Fibroblast of villous mesenchyme (primary cell): ENCODE data around the gene KLHL36. TPM values are rescaled to one million over a fixed set of nuclear protein-coding genes. Genes with fewer than 3 reads are reported as not detected.
A peak's percentile ranks its signal among the peaks of the same experiment; 100 is the strongest.

Source experiments
- DNase-seq: peaks from one replicate; pipeline ENCODE4 v3.0.0-alpha.2; 2010; ENCODE audit warnings: low read depth
- H3K4me3 ChIP-seq: 2 replicates; pipeline ENCODE4 v1.5.1; 2011; ENCODE audit warnings: low read depth, mild to moderate bottlenecking, low read length
- total RNA-seq: library from RNA; depleted of rRNA; stranded (reverse); fragments of >200 nt; gene quantifications from 2 replicates; pipeline ENCODE4 v1.2.3, GENCODE V29; 2012
- TF ChIP-seq, protein P1 (sequence below): IDR thresholded peaks from 2 replicates; pipeline ENCODE4 v1.5.1; 2012; ENCODE audit warnings: low read depth, mild to moderate bottlenecking, low read length; ENCODE audit not compliant: insufficient read depth

The KLHL36 gene
- total RNA-seq: 66.7 and 71.7 TPM in 2 replicates

DNA sequence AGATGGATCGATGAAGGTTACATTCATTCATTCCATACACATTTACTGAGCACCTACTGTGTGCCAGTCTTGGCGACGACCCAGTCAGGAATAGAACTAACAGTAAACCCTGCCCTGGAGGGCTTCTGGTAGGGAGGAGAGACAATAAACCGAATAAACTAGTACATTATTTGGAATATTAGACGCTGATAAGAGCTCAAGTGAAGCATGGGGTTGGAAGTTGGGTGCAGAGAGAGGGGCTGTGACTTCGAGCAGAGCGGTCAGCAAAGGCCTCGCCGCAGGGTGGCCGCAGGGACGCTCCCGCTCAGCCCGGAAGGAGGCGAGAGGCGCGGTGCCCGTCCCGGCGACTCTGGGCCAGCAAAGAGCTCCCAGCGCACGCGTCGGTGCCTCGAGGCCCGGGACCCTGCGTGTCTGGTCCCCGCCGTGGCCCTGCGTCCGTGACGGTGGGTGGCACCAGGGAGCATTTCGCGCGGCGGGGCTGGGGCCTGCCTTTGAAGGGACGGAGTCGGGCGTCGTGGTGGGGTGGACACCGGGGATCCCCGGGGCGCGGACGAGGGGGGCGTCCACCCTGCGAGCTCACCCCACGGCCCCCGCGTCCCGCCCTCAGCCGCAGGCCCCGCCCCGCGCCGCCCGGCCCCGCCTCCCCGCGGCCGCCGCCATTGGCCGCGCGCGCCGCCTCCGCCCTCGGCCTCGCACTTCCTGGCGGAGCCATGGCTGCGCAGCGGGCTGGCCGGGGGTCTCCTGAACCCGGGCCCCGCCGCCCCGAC is at the start of gene KLHL36:
Gene KLHL36 (plus strand): TSS at position 684 of the 767 bp plus-strand sequence. CDS start 2,357 bp downstream, outside the sequence.
- TF ChIP-seq, protein P1, sequence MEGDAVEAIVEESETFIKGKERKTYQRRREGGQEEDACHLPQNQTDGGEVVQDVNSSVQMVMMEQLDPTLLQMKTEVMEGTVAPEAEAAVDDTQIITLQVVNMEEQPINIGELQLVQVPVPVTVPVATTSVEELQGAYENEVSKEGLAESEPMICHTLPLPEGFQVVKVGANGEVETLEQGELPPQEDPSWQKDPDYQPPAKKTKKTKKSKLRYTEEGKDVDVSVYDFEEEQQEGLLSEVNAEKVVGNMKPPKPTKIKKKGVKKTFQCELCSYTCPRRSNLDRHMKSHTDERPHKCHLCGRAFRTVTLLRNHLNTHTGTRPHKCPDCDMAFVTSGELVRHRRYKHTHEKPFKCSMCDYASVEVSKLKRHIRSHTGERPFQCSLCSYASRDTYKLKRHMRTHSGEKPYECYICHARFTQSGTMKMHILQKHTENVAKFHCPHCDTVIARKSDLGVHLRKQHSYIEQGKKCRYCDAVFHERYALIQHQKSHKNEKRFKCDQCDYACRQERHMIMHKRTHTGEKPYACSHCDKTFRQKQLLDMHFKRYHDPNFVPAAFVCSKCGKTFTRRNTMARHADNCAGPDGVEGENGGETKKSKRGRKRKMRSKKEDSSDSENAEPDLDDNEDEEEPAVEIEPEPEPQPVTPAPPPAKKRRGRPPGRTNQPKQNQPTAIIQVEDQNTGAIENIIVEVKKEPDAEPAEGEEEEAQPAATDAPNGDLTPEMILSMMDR: peak; percentile 5
- H3K4me3 ChIP-seq: peak within 1 kb of the TSS; percentile 73
- DNase-seq: no peak

DNA sequence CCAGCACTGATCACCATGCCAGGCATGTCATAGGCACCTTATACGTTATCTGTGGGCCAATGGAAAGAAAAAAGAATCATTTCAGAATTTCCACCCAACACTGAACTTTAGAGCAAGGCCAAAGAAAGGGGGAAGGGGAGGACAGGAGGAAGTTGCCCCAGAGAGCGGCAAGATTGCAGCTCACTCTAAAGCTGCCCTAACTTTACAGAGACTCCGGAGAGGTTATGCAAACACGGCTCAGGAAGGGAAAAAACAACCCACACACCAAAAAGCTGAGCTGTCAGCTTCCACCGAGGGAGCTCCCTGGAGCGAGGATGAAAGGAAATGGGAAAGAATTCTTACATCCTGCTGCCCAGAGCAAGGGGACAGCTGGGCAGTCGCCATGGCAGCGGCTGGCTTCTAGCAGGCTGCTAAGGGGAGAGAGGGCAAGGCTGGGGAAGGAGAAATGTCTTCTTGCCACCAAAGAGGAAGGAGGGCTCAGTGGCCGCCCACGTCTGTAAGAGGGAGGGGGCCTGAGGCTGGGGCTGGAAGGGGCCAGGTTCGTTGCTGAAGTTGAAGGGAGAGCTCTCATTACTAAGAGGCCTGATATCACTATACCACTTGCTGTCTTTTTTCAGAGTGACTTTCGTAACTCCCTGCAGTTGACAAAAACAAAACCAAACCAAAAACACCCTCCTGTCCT is 48.6 kb upstream of the KLHL36 start:
- peak; percentile 91 for DNase-seq
- H3K4me3 ChIP-seq: peak overlapping the region; percentile 40
- TF ChIP-seq, protein P1: no peak

DNA sequence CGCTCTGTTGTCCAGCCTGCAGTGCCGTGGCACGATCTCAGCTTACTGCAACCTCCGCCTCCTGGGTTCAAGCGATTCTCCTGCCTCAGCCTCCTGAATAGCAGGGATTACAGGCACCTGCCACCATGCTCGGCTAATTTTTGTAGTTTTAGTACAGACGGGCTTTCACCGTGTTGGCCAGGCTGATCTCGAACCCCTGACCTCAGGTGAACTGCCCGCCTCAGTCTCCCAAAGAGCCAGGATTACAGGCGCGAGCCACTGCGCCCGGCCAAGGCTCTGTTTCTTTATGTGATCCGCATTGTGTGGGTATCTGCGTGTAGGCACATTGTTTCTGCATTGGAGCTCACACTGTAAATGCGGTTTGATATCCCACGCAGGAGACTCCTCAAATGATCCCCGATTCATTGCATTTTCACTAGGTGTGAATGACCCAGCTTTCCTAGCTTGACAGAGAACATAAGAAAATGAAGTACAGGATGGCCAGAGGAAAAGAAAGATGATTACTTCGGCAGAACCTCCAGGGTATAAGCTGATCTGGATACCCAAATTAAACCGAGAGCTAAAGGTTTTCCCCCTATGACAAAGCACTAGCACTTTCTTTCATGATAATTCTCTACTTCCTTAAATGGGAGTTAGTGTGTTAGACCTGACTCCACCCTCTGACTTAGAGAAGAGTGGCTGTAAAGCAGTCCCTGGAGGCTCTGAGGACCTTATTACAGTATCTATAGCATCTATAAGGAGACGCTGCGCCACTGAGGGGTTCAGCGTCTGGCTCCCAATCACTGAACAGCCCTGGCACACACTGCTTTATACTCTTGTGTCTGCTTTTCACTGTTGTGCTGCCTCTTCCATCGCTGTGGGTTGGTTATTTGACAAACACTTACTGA is 47.7 kb upstream of the KLHL36 start:
- peak; percentile 46 for DNase-seq
- TF ChIP-seq, protein P1: no peak
- H3K4me3 ChIP-seq: no peak overlapping the region

DNA sequence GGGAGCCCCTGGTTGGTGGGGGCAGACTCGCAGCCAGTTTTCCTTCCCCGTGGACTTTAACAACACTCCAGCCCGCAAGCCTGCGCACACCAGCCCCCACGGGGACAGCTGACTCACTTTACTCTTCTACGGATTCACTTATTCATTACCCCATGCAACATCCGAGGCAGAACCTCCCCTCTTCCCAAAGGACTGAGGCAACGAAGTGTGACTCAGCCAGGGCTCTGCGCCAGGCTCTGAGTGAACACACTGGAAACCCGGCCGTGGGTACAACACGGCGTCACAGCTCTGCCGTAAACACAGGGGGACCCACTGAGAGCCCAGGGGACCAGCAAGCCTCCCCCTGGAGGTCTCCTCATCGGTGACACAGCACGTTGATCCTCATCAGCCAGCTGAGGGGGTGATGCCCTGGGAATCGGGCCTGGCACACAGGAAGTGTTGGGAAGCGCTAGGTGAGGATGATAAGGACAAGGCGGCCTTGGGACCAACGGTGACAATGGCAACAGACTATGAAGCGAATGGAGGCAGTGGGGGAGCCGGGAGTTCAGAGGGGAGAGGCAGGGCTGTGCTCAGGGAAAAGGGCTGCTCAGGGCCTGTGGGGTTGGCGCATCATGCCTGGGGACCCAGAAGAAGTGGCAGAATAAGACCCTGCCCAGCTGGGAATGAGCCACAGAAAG is 45.0 kb upstream of the KLHL36 start:
- TF ChIP-seq, protein P1: no peak
- H3K4me3 ChIP-seq: peak overlapping the region; percentile 26
- DNase-seq: peak; percentile 97

DNA sequence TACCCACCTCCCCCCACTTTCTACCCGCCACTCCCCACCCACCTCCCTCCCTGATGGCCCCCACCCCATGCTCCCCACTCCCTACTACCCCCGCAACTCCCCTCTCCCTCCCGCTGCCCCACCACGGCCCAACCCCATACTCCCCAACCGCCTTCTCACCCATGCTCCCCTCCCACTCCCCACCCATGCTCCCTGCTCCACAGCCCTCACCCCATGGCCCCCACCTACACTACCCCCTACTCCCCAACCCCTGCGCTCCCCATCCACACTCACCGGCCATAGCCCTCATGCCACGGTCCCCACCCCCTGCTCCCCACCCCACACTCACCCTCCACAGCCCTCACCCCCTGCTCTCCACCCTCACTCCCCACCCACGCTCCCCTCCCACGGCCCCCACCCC is 44.4 kb upstream of the KLHL36 start:
- TF ChIP-seq, protein P1: no peak
- DNase-seq: no peak
- H3K4me3 ChIP-seq: no peak overlapping the region

DNA sequence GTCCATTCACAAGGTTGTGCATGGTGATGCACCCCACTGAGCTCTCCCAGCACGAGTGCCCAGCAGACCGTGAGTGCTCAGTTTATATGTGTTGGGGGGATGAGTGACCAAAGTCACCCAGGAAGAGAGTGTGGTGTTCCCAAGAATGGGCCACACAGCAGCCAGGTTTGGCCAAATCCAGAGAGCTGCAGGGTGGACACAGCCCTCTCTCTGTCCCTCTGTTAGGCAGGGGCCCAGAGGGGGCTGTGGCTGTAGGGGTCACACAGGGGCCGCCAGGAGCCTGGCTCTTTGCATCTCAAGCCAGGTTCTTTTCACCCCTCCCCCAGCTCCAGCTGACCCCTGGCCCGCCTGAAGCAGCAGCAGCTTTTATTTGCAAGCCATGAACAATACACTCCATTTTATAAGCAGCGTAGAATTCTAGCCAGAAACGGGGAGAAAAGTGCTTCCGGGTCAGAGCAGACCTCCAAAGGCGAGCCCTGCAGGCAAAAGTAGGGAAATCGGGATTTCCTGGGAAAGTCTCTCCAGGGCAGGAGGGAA is 43.8 kb upstream of the KLHL36 start:
- DNase-seq: no peak
- H3K4me3 ChIP-seq: no peak overlapping the region
- TF ChIP-seq, protein P1: no peak
